Common myeloid progenitor, CD34-positive (primary cell): Measurements from ENCODE around the gene PKHD1.
"Not testable (repeated sequence)": the region's sequence is repeated elsewhere in the genome, so short reads cannot be mapped to it uniquely, and the experiment has no call there.

Experiments
- CTCF ChIA-PET: fragments of 350-600 bp; sonication (Branson Sonifier 250); formaldehyde crosslinking; loops from one replicate; lab custom pipeline; 2021; ENCODE audit warnings: antibody characterized with exemption; lab: Charles Lee
- POLR2A ChIA-PET: fragments of 350-600 bp; sonication (Branson Sonifier 250); formaldehyde crosslinking; loops from one replicate; lab custom pipeline; 2021; ENCODE audit warnings: antibody characterized with exemption; lab: Charles Lee
- DNase-seq, 3 donors: peaks; one replicate each; pipeline versions ENCODE4 v3.0.0 to v3.0.0-alpha.2; 2013
- H3K27ac ChIP-seq, 2 experiments: 1 replicate in 1 of 2; 2 replicates in 1 of 2; pipeline ENCODE4 v1.7.0; 2013; ENCODE audit warnings: inconsistent platforms in 2 of 2, low read length in 2 of 2, mild to moderate bottlenecking in 2 of 2, low read depth in 1 of 2, moderate library complexity in 1 of 2; ENCODE audit not compliant: severe bottlenecking in 2 of 2, insufficient read depth in 1 of 2, poor library complexity in 1 of 2
- H3K27me3 ChIP-seq, 5 experiments: replicated peaks in 2 of 5; 1 replicate in 3 of 5; 2 replicates in 2 of 5; pipeline versions ENCODE4 v1.6.1 to v1.7.0; 2013; ENCODE audit warnings: low read length in 4 of 5, mild to moderate bottlenecking in 2 of 5, moderate library complexity in 2 of 5, inconsistent platforms in 1 of 5; ENCODE audit not compliant: insufficient read depth in 5 of 5, control insufficient read depth in 4 of 5
- H3K36me3 ChIP-seq, 4 experiments: 1 replicate in 2 of 4; 2 replicates in 2 of 4; pipeline versions ENCODE4 v1.6.1 to v1.7.0; 2013; ENCODE audit warnings: low read length in 3 of 4, control low read depth in 1 of 4, mild to moderate bottlenecking in 1 of 4; ENCODE audit not compliant: control insufficient read depth in 4 of 4, insufficient read depth in 4 of 4
- H3K4me1 ChIP-seq, 4 experiments: 1 replicate in 3 of 4; 2 replicates in 1 of 4; pipeline versions ENCODE4 v1.6.1 to v1.7.1; 2013; ENCODE audit warnings: low read length in 3 of 4, mild to moderate bottlenecking in 3 of 4, control low read depth in 1 of 4, inconsistent platforms in 1 of 4, moderate library complexity in 1 of 4; ENCODE audit not compliant: control insufficient read depth in 4 of 4, insufficient read depth in 4 of 4; ENCODE audit errors: control extremely low read depth in 1 of 4
- H3K4me3 ChIP-seq, 7 experiments: 1 replicate in 4 of 7; 2 replicates in 3 of 7; pipeline versions ENCODE4 v1.5.1 to v1.7.0; 2013; ENCODE audit warnings: mild to moderate bottlenecking in 7 of 7, low read length in 6 of 7, moderate library complexity in 6 of 7, inconsistent platforms in 2 of 7, low read depth in 2 of 7, control low read depth in 1 of 7; ENCODE audit not compliant: insufficient read depth in 4 of 7, control insufficient read depth in 1 of 7; ENCODE audit errors: extremely low read depth in 1 of 7
- H3K9me3 ChIP-seq, 5 experiments: 1 replicate in 4 of 5; 2 replicates in 1 of 5; pipeline versions ENCODE4 v1.6.1 to v1.7.1; 2013; ENCODE audit warnings: low read length in 4 of 5, mild to moderate bottlenecking in 2 of 5, inconsistent platforms in 1 of 5, low read depth in 1 of 5, moderate library complexity in 1 of 5; ENCODE audit not compliant: control insufficient read depth in 4 of 5, insufficient read depth in 2 of 5; ENCODE audit errors: control extremely low read depth in 1 of 5
- WGBS: methylation state at CpG from one replicate; pipeline ENCODE4 v1.1.5; 2013; ENCODE audit not compliant: insufficient coverage; 5-methylcytosine and 5-hydroxymethylcytosine counted together

Gene PKHD1

GRCh38 chr6:51960419-51960818, 127.0 kb downstream of the PKHD1 start:
- DNase-seq: no peak
- CTCF ChIA-PET: interaction anchor here (0.6 to 2.9 kb wide), 10 partner anchors 11 to 112 kb away, joined by 3 to 23 read pairs (median 5); no protein-coding TSS in a partner anchor
- Histone ChIP-seq H3K4me3 (no peak overlapping the region), H3K27ac (no peak overlapping the region), H3K36me3 (no peaks in the 10 kb centered on the region), H3K4me1 (no peaks in the 10 kb centered on the region), H3K27me3 (peaks cover 5 to 12% (median 7%) of the 10 kb centered on the region in 5 experiments), H3K9me3 (no peaks in the 10 kb centered on the region)
- POLR2A ChIA-PET: no interaction called here
- WGBS: no CpG with 5 or more reads among the region's 2 CpGs

GRCh38 chr6:51959744-51960383, 127.5 kb downstream of the PKHD1 start:
- Histone ChIP-seq H3K27me3 (peaks cover 5 to 12% (median 6%) of the 10 kb centered on the region in 5 experiments), H3K36me3 (no peaks in the 10 kb centered on the region), H3K9me3 (no peaks in the 10 kb centered on the region), H3K27ac (no peak overlapping the region), H3K4me1 (no peaks in the 10 kb centered on the region), H3K4me3 (no peak overlapping the region)
- ChIA-PET CTCF (interaction anchor here (0.6 to 2.9 kb wide), 12 partner anchors 12 to 112 kb away, joined by 3 to 23 read pairs (median 4); no protein-coding TSS in a partner anchor), POLR2A (no interaction called here)
- WGBS: 0% methylated on average over 1 of the region's 6 CpGs
- peak; percentile 56 to 78 (median 71) for DNase-seq

- no peaks in the 10 kb centered on the region for H3K4me1 ChIP-seq
- ChIA-PET POLR2A (no interaction called here), CTCF (interaction anchor here (0.7 kb wide), 1 partner anchor 13 kb away, joined by 3 read pairs; no protein-coding TSS in a partner anchor)
- no peak overlapping the region for H3K4me3 ChIP-seq
- H3K9me3 ChIP-seq: no peaks in the 10 kb centered on the region
- DNase-seq: no peak
- no peak overlapping the region for H3K27ac ChIP-seq
- WGBS: 60% methylated on average over 1 of the region's 3 CpGs
- peaks cover 0 to 4% (median 3%) of the 10 kb centered on the region in 5 experiments for H3K27me3 ChIP-seq
- no peaks in the 10 kb centered on the region for H3K36me3 ChIP-seq
These were observed 132.7 kb downstream of the PKHD1 start for GRCh38 chr6:51954681-51955080.

- peaks cover 0 to 14% (median 3%) of the 10 kb centered on the region in 5 experiments for H3K27me3 ChIP-seq
- H3K9me3 ChIP-seq: no peaks in the 10 kb centered on the region
- no peaks in the 10 kb centered on the region for H3K36me3 ChIP-seq
- ChIA-PET POLR2A (no interaction called here), CTCF (interaction anchor here (0.8 kb wide), 1 partner anchor 9 kb away, joined by 3 read pairs; no protein-coding TSS in a partner anchor)
- DNase-seq: no peak
- H3K4me1 ChIP-seq: no peaks in the 10 kb centered on the region
- no peak overlapping the region for H3K27ac ChIP-seq
- no peak overlapping the region for H3K4me3 ChIP-seq
These were observed 134.2 kb downstream of the PKHD1 start for GRCh38 chr6:51953246-51953645.

GRCh38 chr6:51951924-51952323, 135.5 kb downstream of the PKHD1 start:
- Histone ChIP-seq H3K36me3 (no peaks in the 10 kb centered on the region), H3K27me3 (peaks cover 0 to 27% (median 3%) of the 10 kb centered on the region in 5 experiments), H3K27ac (no peak overlapping the region), H3K4me3 (no peak overlapping the region), H3K9me3 (no peaks in the 10 kb centered on the region), H3K4me1 (no peaks in the 10 kb centered on the region)
- ChIA-PET POLR2A (interaction anchor here (0.8 kb wide), 1 partner anchor 12 kb away, joined by 4 read pairs; no protein-coding TSS in a partner anchor), CTCF (no interaction called here)
- DNase-seq: no peak

GRCh38 chr6:51949526-51949925, 137.9 kb downstream of the PKHD1 start:
- no peaks in the 10 kb centered on the region for H3K9me3 ChIP-seq

GRCh38 chr6:51939695-51940094, 147.7 kb downstream of the PKHD1 start:
- H3K36me3 ChIP-seq, H3K9me3 ChIP-seq, POLR2A ChIA-PET, H3K27ac ChIP-seq, H3K27me3 ChIP-seq, DNase-seq, H3K4me3 ChIP-seq, H3K4me1 ChIP-seq, CTCF ChIA-PET: not testable (repeated sequence)
- whole genome bisulfite sequencing: 100% methylated on average over 1 of the region's 2 CpGs

More at GRCh38 chr6:51949526-51949925, 137.9 kb downstream of the PKHD1 start:
- Histone ChIP-seq H3K27me3 (peaks cover 0 to 27% (median 3%) of the 10 kb centered on the region in 5 experiments), H3K4me1 (no peaks in the 10 kb centered on the region), H3K4me3 (no peak overlapping the region), H3K27ac (no peak overlapping the region), H3K36me3 (no peaks in the 10 kb centered on the region)
- ChIA-PET POLR2A (no interaction called here), CTCF (interaction anchor here (2.8 kb wide), 1 partner anchor 10 kb away, joined by 9 read pairs; no protein-coding TSS in a partner anchor)
- WGBS: 98% methylated on average over 4 of the region's 5 CpGs
- no peak for DNase-seq
